HepG2 (cell line): ENCODE measurements around the gene EDAR. TPM values are rescaled to one million over a fixed set of nuclear protein-coding genes. Genes with fewer than 3 reads are reported as not detected.
A peak's percentile ranks its signal among the peaks of the same experiment; 100 is the strongest.

Experiments used
- ATAC-seq: fragments of 200-7000 bp; cut with Tn5 transposase; 3 replicates; pipeline ENCODE4 v1.9.1; 2020; ENCODE audit warnings: mild to moderate bottlenecking, moderate library complexity
- BruUV-seq: library from RNA; stranded (reverse); fragments of 400-500 nt; replicated peaks from 2 replicates; lab custom pipeline; 2021; lab: Mats Ljungman, UMichigan
- CTCF ChIA-PET: fragments of 300-600 bp; formaldehyde crosslinking; extraction: SDS; loops from one replicate; lab custom pipeline; 2021; ENCODE audit warnings: low total read pairs, inconsistent platforms, low intra/inter-chr PET ratio; lab: Yijun Ruan, JAX
- POLR2A ChIA-PET: fragments of 350-600 bp; sonication (Branson Sonifier 250); formaldehyde crosslinking; loops from one replicate; lab custom pipeline; 2020; ENCODE audit warnings: antibody characterized with exemption, inconsistent platforms; lab: Yijun Ruan, JAX
- DNase-seq: peaks from one replicate; pipeline ENCODE4 v3.0.0-alpha.2; 2015; ENCODE audit warnings: low spot score
- FAIRE-seq: peaks from 3 replicates; lab custom pipeline; 2011; peaks lifted over from hg19 to GRCh38; lab: Jason Lieb, UNC
- H2AFZ ChIP-seq: one replicate; pipeline ENCODE4 v1.6.1; 2011; ENCODE audit warnings: low read length, inconsistent platforms
- H3K27ac ChIP-seq: fragments of 300-600 bp; 3 replicates; pipeline ENCODE4 v1.8.0; 2011; ENCODE audit warnings: mixed run types, mild to moderate bottlenecking, mixed read lengths, low read length, inconsistent platforms; ENCODE audit not compliant: insufficient read depth; ENCODE audit errors: extremely low read length
- H3K27me3 ChIP-seq, 2 experiments: fragments of 200-600 bp in 1 of 2; 2 replicates in 1 of 2; 3 replicates in 1 of 2; pipeline versions ENCODE4 v1.6.0 to v1.8.0; 2011; ENCODE audit warnings: low read length in 2 of 2, mild to moderate bottlenecking in 2 of 2, moderate library complexity in 2 of 2, inconsistent platforms in 1 of 2; ENCODE audit not compliant: insufficient read depth in 2 of 2, control insufficient read depth in 1 of 2
- H3K36me3 ChIP-seq, 2 experiments: fragments of 200-600 bp in 1 of 2; replicated peaks in 1 of 2; 2 replicates in 1 of 2; 3 replicates in 1 of 2; pipeline versions ENCODE4 v1.5.1 to v1.8.0; 2011; ENCODE audit warnings: low read length in 2 of 2, inconsistent platforms in 1 of 2; ENCODE audit not compliant: insufficient read depth in 2 of 2, control insufficient read depth in 1 of 2
- H3K4me1 ChIP-seq: 2 replicates; pipeline ENCODE4 v1.5.1; 2012; ENCODE audit warnings: low read length, inconsistent platforms; ENCODE audit not compliant: insufficient read depth
- H3K4me2 ChIP-seq: 2 replicates; pipeline ENCODE4 v1.6.0; 2011; ENCODE audit warnings: low read depth, low read length, inconsistent platforms
- H3K4me3 ChIP-seq, 3 experiments: fragments of 200-600 bp in 1 of 3; sonication (generic), shearing (Covaris generic) in 1 of 3; replicated peaks in 1 of 3; 2 replicates each; pipeline ENCODE4 v1.5.1; 2011 to 2016; ENCODE audit warnings: low read length in 3 of 3, inconsistent platforms in 2 of 3, low read depth in 2 of 3, mild to moderate bottlenecking in 2 of 3, control low read depth in 1 of 3, mixed read lengths in 1 of 3; ENCODE audit not compliant: insufficient read depth in 1 of 3
- H3K79me2 ChIP-seq: one replicate; pipeline ENCODE4 v1.6.1; 2011; ENCODE audit warnings: low read length, inconsistent platforms; ENCODE audit not compliant: insufficient read depth
- H3K9ac ChIP-seq: 2 replicates; pipeline ENCODE4 v1.6.0; 2011; ENCODE audit warnings: mild to moderate bottlenecking, low read depth, low read length, inconsistent platforms; ENCODE audit not compliant: insufficient read depth
- H3K9me3 ChIP-seq: 2 replicates; pipeline ENCODE4 v1.5.1; 2012; ENCODE audit warnings: mild to moderate bottlenecking, low read length
- H4K20me1 ChIP-seq: 2 replicates; pipeline ENCODE4 v1.6.0; 2011; ENCODE audit warnings: inconsistent platforms, mild to moderate bottlenecking, low read length, moderate library complexity; ENCODE audit not compliant: insufficient read depth
- ARID4A ChIP-seq: sonication (generic); formaldehyde crosslinking; IDR thresholded peaks from 2 replicates; pipeline ENCODE4 v1.5.0; 2020; ENCODE audit warnings: mild to moderate bottlenecking, missing genetic modification reagents, borderline replicate concordance
- ATF2 ChIP-seq: sonication (generic); formaldehyde crosslinking; IDR thresholded peaks from 2 replicates; pipeline ENCODE4 v1.4.0; 2020; ENCODE audit warnings: missing genetic modification reagents
- CTCF ChIP-seq: sonication (generic); formaldehyde crosslinking; IDR thresholded peaks from 2 replicates; pipeline ENCODE4 v1.5.0; 2020; ENCODE audit warnings: mild to moderate bottlenecking, missing genetic modification reagents, moderate library complexity
- DZIP1 ChIP-seq: sonication (generic); formaldehyde crosslinking; IDR thresholded peaks from 2 replicates; pipeline ENCODE4 v1.5.0; 2020; ENCODE audit warnings: mild to moderate bottlenecking, missing genetic modification reagents
- FOXK1 ChIP-seq: sonication (generic); formaldehyde crosslinking; IDR thresholded peaks from 2 replicates; pipeline ENCODE4 v1.4.0; 2020; ENCODE audit warnings: low read depth, missing genetic modification reagents, borderline replicate concordance
- MTA1 ChIP-seq: sonication (generic); formaldehyde crosslinking; IDR thresholded peaks from 2 replicates; pipeline ENCODE4 v1.4.0; 2020; ENCODE audit warnings: missing genetic modification reagents, mild to moderate bottlenecking, borderline replicate concordance
- TEAD3 ChIP-seq: optimal IDR thresholded peaks from 2 replicates; pipeline ENCODE3; 2016; ENCODE audit warnings: borderline replicate concordance
- ZBTB14 ChIP-seq: sonication (generic); formaldehyde crosslinking; IDR thresholded peaks from 2 replicates; pipeline ENCODE4 v1.4.0; 2020; ENCODE audit warnings: missing genetic modification reagents
- ZBTB7A ChIP-seq: sonication (generic); formaldehyde crosslinking; IDR thresholded peaks from 2 replicates; pipeline ENCODE4 v1.8.0; 2022; ENCODE audit warnings: mild to moderate bottlenecking, missing genetic modification reagents
- ZNF781 ChIP-seq: sonication (generic); formaldehyde crosslinking; IDR thresholded peaks from 2 replicates; pipeline ENCODE4 v1.5.1; 2020; ENCODE audit warnings: borderline replicate concordance, mild to moderate bottlenecking, missing genetic modification reagents; ENCODE audit errors: not compliant biosample characterization
- WGBS: methylation state at CpG from one replicate; pipeline ENCODE4 v1.1.6; 2017; ENCODE audit warnings: low lambda C conversion rate; 5-methylcytosine and 5-hydroxymethylcytosine counted together
- in situ Hi-C: cut with HindIII; loops from 2 replicates; pipeline ENCODE4 v1.10.0; 2017; ENCODE audit warnings: low pct_unique_long_range_greater_than_20kb; ENCODE audit not compliant: extremely low pct_ligation_motif_present
- intact Hi-C: fragments of 100-400 bp; cut with micrococcal nuclease; formaldehyde crosslinking; loops from one replicate; pipeline ENCODE4 v1.10.0; 2022; ENCODE audit not compliant: unreplicated experiment
- polyA plus RNA-seq, 8 experiments: library from polyadenylated mRNA; depleted of rRNA in 3 of 8; stranded (reverse) in 7 of 8; unstranded in 1 of 8; fragments of >200 nt; fragmentation: Illumina TruSeq in 4 of 8; extraction: Trizol in 4 of 8; gene quantifications; 2 replicates each; pipeline versions ENCODE4 v1.2.1 to v1.2.3, GENCODE V29; 2011 to 2016; ENCODE audit warnings: low read depth in 4 of 8, missing spikeins in 1 of 8, mixed read lengths in 1 of 8; ENCODE audit not compliant: insufficient read depth in 1 of 8
- total RNA-seq, 5 experiments: library from RNA; depleted of rRNA; stranded (reverse); fragments of >200 nt; fragmentation: Illumina TruSeq; extraction: Trizol; gene quantifications; 2 replicates each; pipeline ENCODE4 v1.2.3, GENCODE V29; 2016; ENCODE audit warnings: low read depth in 1 of 5

EDAR gene
- total and polyA plus RNA-seq, 2 of the 13 experiments (the other 11 are each of a cell fraction or from before 2014, with no cell fraction given) = not detected

GRCh38 chr2:108944601-108945331 lies 44.3 kb downstream of the EDAR start:
- Histone ChIP-seq H3K27ac (no peak overlapping the region), H3K4me1 (peaks cover 9% of the 10 kb centered on the region), H3K4me3 (peak overlapping the region in 2 of 3 experiments; percentile 4 to 39; a peak in 1 of 6 replicates), H3K27me3 (peaks cover 0 to 6% of the 10 kb centered on the region in 2 experiments; a peak in 1 of 5 replicates), H3K9me3 (peaks cover 23% of the 10 kb centered on the region), H3K36me3 (no peaks in the 10 kb centered on the region), H3K4me2 (peak overlapping the region; percentile 78), H2AFZ (peak overlapping the region; percentile 87), H4K20me1 (no peaks in the 10 kb centered on the region), H3K79me2 (no peaks in the 10 kb centered on the region), H3K9ac (no peak overlapping the region)
- FAIRE-seq = peak; percentile 81
- DNase-seq = peak; percentile 81
- ChIA-PET POLR2A (no interaction called here), CTCF (no interaction called here)
- peak; percentile 96 for ATAC-seq
- 24% methylated on average over 11 of the region's 16 CpGs for WGBS
- intact Hi-C loops = no loop called here
- in situ Hi-C loops = no loop called here
- BruUV-seq = no TSS peak
- no peak for TF ChIP-seq TEAD3 (CRISPR knock-in tag)
- no peak for TF ChIP-seq FOXK1 (CRISPR knock-in tag)
- TF ChIP-seq ZBTB14 (CRISPR knock-in tag) = no peak
- no peak for TF ChIP-seq ATF2 (CRISPR knock-in tag)
- TF ChIP-seq MTA1 (CRISPR knock-in tag) = peak; percentile 33; the same call in 1 of the 2 replicates
- no peak for TF ChIP-seq ZNF781 (CRISPR knock-in tag)
- TF ChIP-seq DZIP1 = no peak
- 0 out of 2 replicates have a peak, but pooled peaks have one; percentile 13 for TF ChIP-seq ARID4A
- no peak for TF ChIP-seq ZBTB7A (CRISPR knock-in tag)
- TF ChIP-seq CTCF = peak; percentile 61
